Stimulated activated naive CD4-positive, alpha-beta T cell (primary cell): ENCODE results near the gene ZNF682.
"Not testable (repeated sequence)": the region's sequence is repeated elsewhere in the genome, so short reads cannot be mapped to it uniquely, and the experiment has no call there.

Experiments used
- DNase-seq, 6 experiments: peaks; one replicate each; lab custom pipeline; 2025; lab: John Stamatoyannopoulos, UW

ZNF682 gene

DNA sequence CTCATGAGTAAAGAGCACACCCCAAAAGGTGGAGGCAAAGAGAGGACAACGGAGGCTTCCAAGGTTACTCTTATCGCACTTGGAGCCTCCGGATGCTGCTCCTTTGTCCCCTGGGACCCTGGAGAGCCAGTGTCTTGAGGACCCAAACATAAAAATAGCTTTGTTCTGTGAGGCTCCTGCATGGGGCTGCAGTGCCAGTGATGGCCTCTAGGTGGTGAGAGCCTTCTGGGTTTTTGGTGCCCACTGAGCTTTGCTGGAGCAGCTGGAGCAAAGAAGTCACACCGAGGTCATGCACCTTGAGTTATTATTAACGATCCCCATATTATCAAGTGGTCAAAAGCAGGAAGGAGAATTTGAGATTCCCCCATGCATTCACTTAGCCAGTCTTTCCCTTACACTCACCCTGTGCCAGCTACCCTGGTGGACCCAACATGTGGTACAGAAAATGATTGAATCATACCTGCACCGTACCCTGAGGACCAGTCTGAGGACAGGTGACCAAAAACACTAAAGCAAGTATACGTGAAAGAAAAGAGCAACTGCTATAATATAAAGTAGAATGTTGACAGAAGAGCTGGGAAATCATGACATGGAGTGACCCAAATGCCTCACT lies 41.5 kb downstream of the ZNF682 start:
- peak in 4 of 6 experiments; percentile 1 to 56 (median 28) for DNase-seq

GRCh38 chr19:19966862-19967261 lies 72.4 kb downstream of the ZNF682 start:
- DNase-seq = no peak

- not testable (repeated sequence) for DNase-seq
Observed at GRCh38 chr19:19966126-19966525, 73.2 kb downstream of the ZNF682 start.

GRCh38 chr19:19964416-19964815 lies 74.9 kb downstream of the ZNF682 start:
- no peak for DNase-seq

- peak in 5 of 6 experiments; percentile 33 to 70 (median 53) for DNase-seq
Observed at GRCh38 chr19:19959151-19959799, 80.0 kb downstream of the ZNF682 start.

- not testable (repeated sequence) for DNase-seq
Observed at GRCh38 chr19:19957766-19958165, 81.5 kb downstream of the ZNF682 start.

- DNase-seq = no peak
Observed at GRCh38 chr19:19956434-19957075, 82.8 kb downstream of the ZNF682 start.

- DNase-seq = no peak
Observed at GRCh38 chr19:19955208-19955607, 84.1 kb downstream of the ZNF682 start.
